H7 (cell line): ENCODE results near the gene AP4S1. TPM values are rescaled to one million over a fixed set of nuclear protein-coding genes. Genes with fewer than 3 reads are reported as not detected.
"Not testable (repeated sequence)": the region's sequence is repeated elsewhere in the genome, so short reads cannot be mapped to it uniquely, and the experiment has no call there.

Source experiments
- DNase-seq: peaks from one replicate; pipeline ENCODE4 v3.0.0; 2012
- H3K27me3 ChIP-seq: 2 replicates; pipeline ENCODE4 v1.6.0; 2011; ENCODE audit warnings: mild to moderate bottlenecking, low read length; ENCODE audit not compliant: control insufficient read depth, insufficient read depth
- H3K36me3 ChIP-seq: replicated peaks from 2 replicates; pipeline ENCODE4 v1.5.1; 2011; ENCODE audit warnings: low read length; ENCODE audit not compliant: control insufficient read depth, insufficient read depth
- H3K4me3 ChIP-seq: 2 replicates; pipeline ENCODE4 v1.5.1; 2011; ENCODE audit warnings: low read depth, mild to moderate bottlenecking, control low read depth, low read length, moderate library complexity; ENCODE audit not compliant: insufficient read depth
- total RNA-seq: library from RNA; depleted of rRNA; stranded (reverse); fragments of >200 nt; shearing (Covaris generic); gene quantifications from 2 replicates; pipeline ENCODE4 v1.2.3, GENCODE V29; 2014

The AP4S1 gene
- total RNA-seq, 1 experiment from 2014 or later: 4.1 TPM

DNA sequence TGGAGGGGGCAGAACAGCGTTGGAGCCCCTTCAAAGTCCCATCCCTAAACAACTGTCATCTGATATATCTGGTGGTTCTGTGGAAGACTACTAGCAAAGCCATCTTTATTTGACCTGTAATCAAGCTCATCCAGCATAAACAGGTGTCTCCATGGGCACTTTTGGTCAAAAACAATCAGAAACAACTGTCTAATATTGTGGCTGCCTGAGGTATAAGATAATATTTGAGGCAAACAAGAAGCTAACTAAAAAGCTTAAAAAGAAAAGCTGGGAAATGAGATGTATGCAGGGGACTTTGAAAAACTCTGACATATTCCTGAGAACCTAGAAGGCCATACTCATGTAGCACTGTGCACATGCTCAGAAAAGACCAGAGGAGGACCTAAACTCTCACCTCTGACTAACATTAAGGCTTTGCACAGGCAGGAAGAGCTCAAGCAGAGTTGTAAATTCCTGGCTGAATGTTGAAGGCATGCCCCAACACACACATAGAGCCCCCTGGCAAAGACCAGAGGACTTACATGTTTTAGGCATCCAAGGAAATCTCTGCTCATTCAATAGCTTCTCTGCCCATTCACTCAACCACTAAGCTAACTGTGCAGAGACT is 27.2 kb upstream of the AP4S1 start:
- H3K36me3 ChIP-seq: no peaks in the 10 kb centered on the region
- no peak for DNase-seq
- no peaks in the 10 kb centered on the region for H3K27me3 ChIP-seq
- no peak overlapping the region for H3K4me3 ChIP-seq

DNA sequence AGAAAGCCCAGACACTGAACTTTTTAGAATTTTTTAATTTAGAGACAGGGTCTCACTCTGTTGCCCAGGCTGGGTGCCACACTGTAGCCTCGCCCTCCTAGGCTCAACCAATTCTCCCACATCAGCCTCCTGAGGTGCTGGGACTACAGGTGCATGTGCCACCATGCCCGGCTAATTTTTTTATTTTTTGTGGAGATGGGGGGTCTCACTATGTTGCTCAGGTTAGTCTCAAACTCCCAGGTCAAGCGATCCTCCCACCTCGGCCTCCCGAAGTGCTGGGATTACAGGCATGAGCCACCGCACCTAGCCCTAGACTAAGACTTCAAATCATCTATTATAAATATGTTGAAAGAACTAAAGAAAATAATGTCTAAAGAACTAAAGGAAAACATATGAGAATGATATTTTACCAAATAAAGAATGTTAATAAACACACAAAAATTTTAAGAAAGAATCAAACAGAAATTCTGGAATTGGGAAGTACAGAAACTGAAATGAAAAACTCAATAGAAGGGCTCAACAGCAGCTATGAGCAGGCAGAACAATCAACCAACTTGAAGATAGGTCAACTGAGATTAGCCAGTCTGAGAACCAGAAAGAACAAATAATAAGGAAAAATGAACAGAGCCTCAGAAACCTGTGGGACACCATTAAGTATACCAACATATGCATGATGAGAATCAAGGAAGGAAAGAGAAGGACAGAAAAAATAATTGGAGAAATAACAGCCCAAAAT is 26.2 kb upstream of the AP4S1 start:
- no peak for DNase-seq
- Histone ChIP-seq H3K27me3 (no peaks in the 10 kb centered on the region), H3K4me3 (no peak overlapping the region), H3K36me3 (no peaks in the 10 kb centered on the region; the same call in 1 of the 2 replicates)

DNA sequence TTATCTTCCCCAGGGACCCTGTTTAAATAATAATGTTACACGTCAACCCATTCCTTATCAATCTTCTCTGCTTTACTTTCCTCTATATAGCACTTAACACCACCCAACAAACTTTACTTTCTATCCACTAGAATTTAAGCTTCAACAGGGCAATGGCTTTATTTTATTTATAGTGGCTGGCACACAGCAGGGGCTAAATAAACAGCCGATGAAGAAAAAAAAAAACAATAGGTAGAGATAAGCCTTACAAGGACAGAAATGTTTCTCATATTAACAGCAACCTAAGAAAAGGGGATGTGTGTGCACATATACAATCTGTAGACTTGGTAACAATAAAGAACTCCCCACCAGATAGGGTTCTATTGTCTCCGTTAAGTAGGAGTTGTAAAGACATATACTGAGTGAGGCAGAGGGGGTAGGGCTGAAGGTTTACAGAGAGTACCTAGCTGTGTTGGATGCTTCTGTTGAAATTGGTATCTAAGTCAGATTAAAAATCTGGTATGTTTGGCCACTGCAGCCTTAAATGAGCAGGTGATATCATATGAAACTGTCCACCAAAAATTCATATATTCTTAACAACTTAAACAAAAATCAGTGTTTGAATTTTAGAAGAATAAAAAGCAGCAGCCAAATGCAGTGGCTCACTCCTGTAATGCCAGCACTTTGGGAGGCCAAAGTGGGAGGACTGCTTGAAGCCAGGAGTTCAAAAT is 24.7 kb upstream of the AP4S1 start:
- Histone ChIP-seq H3K4me3 (no peak overlapping the region), H3K27me3 (no peaks in the 10 kb centered on the region), H3K36me3 (no peaks in the 10 kb centered on the region; the same call in 1 of the 2 replicates)
- no peak for DNase-seq

DNA sequence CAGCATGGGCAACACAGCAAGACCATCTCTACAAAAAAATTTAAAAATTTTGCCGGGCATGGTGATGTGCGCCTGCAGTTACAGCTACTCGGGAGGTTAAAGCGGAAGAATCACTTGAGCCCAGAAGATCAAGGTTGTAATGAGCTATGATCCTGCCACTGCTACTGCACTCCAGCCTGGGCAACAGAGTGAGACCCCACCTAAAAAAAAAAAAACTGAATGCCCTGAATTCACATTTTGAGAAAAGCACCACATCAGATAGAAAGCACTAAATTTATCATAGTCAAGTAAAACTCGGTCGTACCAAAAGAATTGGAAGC is 24.1 kb upstream of the AP4S1 start:
- H3K27me3 ChIP-seq: no peaks in the 10 kb centered on the region
- H3K4me3 ChIP-seq: no peak overlapping the region
- H3K36me3 ChIP-seq: no peaks in the 10 kb centered on the region; the same call in 1 of the 2 replicates

DNA sequence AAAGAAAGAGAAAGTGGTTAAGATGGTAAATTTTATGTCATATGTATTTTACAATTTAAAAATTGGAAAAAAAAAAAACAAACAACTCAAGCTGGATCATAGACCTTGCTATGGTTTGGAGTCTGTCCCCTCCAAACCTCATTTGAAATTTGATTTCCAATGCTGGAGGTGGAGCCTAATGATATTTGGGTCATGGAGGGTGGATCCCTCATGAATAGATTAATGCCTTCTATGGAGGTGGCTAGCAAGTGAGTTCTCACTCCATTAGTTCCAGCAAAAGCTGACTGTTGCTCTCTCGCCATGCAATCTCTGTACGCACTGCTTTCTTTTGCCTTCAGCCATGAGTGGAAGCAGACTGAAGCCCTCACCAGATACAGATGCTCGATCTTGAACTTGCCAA is 22.2 kb upstream of the AP4S1 start:
- no peak for DNase-seq
- no peaks in the 10 kb centered on the region; the same call in 1 of the 2 replicates for H3K36me3 ChIP-seq
- H3K27me3 ChIP-seq: no peaks in the 10 kb centered on the region
- H3K4me3 ChIP-seq: no peak overlapping the region

More for the DNA sequence above, 24.1 kb upstream of the AP4S1 start:
- DNase-seq: no peak

DNA sequence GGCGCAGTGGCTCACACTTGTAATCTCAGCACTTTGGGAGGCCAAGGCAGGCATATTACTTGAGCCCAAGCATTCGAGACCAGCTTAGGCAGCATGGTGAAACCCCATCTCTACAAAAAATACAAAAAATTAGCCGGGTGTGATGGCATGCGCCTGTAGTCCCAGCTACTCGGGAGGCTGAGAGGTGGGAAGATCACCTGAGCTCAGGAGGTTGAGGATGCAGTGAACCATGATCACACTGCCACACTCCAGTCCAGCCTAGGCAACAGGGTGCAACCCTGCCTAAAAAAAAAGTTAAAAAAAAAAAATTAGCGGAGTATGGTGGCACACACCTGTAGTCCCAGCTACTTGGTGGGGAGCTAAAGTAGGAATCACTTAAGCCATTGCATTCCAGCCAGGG is 21.4 kb upstream of the AP4S1 start:
- DNase-seq, H3K36me3 ChIP-seq, H3K27me3 ChIP-seq, H3K4me3 ChIP-seq: not testable (repeated sequence)

GRCh38 chr14:31006703-31007102 is 18.7 kb upstream of the AP4S1 start:
- H3K4me3 ChIP-seq: no peak overlapping the region
- no peaks in the 10 kb centered on the region; the same call in 1 of the 2 replicates for H3K36me3 ChIP-seq
- H3K27me3 ChIP-seq: no peaks in the 10 kb centered on the region
- no peak for DNase-seq

GRCh38 chr14:31009836-31010574 is 15.4 kb upstream of the AP4S1 start:
- Histone ChIP-seq H3K36me3 (peaks cover 2% of the 10 kb centered on the region), H3K4me3 (no peak overlapping the region), H3K27me3 (no peaks in the 10 kb centered on the region)
- no peak for DNase-seq

DNA sequence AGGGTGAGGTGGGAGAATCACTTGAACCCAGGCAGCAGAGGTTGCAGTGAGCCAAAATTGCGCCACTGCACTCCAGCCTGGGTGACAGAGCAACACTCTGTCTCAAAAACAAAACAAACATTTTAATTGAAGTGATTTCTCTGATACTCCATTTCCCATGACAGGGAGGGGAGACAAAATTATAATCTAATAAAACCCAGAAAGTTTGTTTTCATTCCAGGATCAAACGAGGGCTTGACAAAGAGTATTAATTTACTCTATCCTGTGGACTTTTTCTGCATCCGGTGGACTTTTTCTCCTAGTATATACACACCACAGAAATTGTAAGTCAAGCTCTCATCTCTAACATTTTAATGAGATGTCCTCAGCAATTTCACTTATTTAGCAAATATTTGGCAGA is 14.5 kb upstream of the AP4S1 start:
- H3K36me3 ChIP-seq: peaks cover 2% of the 10 kb centered on the region
- DNase-seq: no peak
- H3K27me3 ChIP-seq: no peaks in the 10 kb centered on the region
- no peak overlapping the region for H3K4me3 ChIP-seq

- DNase-seq: no peak
- no peaks in the 10 kb centered on the region for H3K27me3 ChIP-seq
- H3K4me3 ChIP-seq: no peak overlapping the region
- H3K36me3 ChIP-seq: peaks cover 2% of the 10 kb centered on the region
Observed at GRCh38 chr14:31013841-31014240, 11.6 kb upstream of the AP4S1 start.

DNA sequence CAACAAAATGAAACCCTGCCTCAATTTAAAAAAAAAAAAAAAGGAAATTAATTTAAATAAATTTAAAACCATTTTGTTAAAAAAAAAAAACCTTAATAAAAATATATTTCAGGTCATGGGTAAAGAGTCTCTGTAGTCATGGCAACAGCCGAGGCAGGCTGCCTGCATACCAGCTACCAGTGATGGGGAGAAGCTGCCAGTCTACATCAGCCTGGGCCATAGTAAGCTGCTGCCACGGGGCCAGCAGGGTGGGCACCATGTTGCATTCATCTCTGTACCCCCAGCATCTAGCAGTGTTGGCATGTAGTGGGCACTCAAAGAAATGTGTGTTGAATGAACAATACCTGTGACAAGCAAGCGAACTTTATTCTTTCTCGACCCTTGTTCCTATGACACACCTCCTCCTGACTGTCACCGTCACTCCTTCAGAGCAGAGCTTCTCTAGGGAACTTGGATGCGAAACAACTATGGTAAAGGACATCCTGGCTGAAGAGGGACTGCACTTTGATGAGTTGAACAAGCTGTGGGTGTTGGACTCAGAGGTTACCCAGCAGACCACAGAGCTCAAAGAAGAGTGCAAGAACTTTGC is 7.3 kb upstream of the AP4S1 start:
- H3K27me3 ChIP-seq: no peaks in the 10 kb centered on the region
- no peak overlapping the region for H3K4me3 ChIP-seq
- H3K36me3 ChIP-seq: no peaks in the 10 kb centered on the region; the same call in 1 of the 2 replicates
- DNase-seq: no peak

DNA sequence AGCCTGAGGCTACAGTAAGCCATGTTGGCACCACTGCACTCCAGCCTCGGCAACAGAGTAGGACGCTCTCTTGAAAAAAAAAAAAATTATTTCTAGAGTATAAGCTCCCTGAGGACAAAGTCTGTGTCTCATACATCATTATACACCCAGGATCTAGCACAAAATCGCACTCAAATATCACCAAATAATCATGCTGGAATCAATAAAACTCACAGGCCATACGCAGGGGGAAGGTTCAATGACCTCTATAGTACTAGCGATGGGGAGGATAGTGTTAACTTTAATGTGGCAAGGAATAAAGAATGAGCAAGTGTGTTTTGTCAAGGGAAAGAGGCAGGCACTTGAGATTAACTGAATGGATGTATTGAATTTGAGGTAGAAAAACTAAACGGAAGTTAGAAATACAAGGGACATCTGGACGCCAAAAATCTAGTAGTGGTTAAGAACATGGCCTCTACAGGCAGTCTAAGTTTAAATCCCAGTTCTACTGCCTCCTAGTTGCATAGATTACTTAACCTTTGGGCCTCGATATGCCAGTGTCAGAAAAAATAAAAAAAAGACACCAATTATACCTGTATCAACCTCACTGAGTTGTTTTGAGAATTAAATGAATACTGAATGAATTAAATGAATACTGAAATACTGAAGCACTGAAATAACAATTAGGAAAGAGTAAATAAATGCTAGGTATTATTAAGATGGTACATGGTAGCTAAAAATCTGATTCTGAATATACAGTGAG is 4.4 kb upstream of the AP4S1 start:
- no peak overlapping the region for H3K4me3 ChIP-seq
- no peaks in the 10 kb centered on the region for H3K27me3 ChIP-seq
- DNase-seq: no peak
- no peaks in the 10 kb centered on the region; the same call in 1 of the 2 replicates for H3K36me3 ChIP-seq

DNA sequence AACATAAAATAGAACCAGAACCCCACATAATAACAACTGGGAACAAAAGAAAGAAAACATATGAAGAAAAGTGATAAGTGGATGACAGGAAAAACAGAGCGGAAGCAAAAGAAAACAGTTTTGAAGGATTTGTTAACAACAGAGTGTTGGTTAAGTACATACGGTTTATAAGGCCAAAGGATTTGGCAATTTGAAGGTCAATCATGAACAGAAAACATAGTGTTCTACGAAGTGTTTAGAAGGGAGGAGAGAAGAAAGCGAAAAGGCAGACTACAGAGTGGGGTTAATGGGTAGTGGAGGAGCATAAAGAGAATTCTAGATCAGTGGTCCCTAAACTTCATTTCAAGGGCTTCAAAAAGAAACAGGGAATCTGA is 3.9 kb upstream of the AP4S1 start:
- Histone ChIP-seq H3K27me3 (no peaks in the 10 kb centered on the region), H3K36me3 (no peaks in the 10 kb centered on the region; the same call in 1 of the 2 replicates), H3K4me3 (no peak overlapping the region)
- no peak for DNase-seq

DNA sequence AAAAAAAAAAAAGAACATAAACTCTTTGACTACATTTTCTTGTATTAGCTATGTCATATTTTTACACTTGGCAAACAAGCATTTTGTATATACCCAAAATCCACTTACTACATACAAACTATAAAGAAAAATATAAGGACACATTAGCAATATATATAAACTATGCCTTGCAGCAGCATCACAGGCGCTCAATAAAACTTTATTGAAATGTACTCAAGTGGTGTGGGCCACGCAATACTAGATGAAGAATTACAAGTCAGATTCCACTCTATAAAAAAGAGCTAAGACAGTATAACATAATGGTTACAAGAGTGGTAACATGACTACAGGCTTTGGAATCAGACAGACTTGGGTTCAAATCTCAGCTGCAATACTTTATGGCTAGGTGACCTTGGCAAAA is 3.1 kb upstream of the AP4S1 start:
- no peaks in the 10 kb centered on the region; the same call in 1 of the 2 replicates for H3K36me3 ChIP-seq
- H3K4me3 ChIP-seq: no peak overlapping the region
- H3K27me3 ChIP-seq: no peaks in the 10 kb centered on the region
- no peak for DNase-seq
